A549 (cell line): Measurements from ENCODE around the gene GYS1. TPM values are rescaled to one million over a fixed set of nuclear protein-coding genes. Genes with fewer than 3 reads are reported as not detected.
A peak's percentile ranks its signal among the peaks of the same experiment; 100 is the strongest.

Experiments
- ATAC-seq, 2 experiments: fragments of 200-7000 bp in 1 of 2; fragments of >200 bp in 1 of 2; cut with Nextera tagmentation in 1 of 2; cut with Tn5 transposase in 1 of 2; 3 replicates each; pipeline versions ENCODE4 v1.8.0 to v1.9.1; 2018 to 2020; ENCODE audit warnings: mild to moderate bottlenecking in 1 of 2, moderate library complexity in 1 of 2
- CTCF ChIA-PET: fragments of 300-600 bp; sonication (Branson Sonifier 250); formaldehyde crosslinking; extraction: SDS; loops from one replicate; lab custom pipeline; 2021; ENCODE audit warnings: antibody characterized with exemption, inconsistent platforms; lab: Yijun Ruan, JAX
- POLR2A ChIA-PET: fragments of 350-600 bp; formaldehyde crosslinking; extraction: SDS; loops from one replicate; lab custom pipeline; 2021; ENCODE audit warnings: antibody characterized with exemption, inconsistent platforms; lab: Yijun Ruan, JAX
- DNase-seq, 2 experiments: peaks; one replicate each; pipeline versions ENCODE4 v3.0.0 to v3.0.0-alpha.2; 2011 to 2016; ENCODE audit warnings: low read depth in 1 of 2, low spot score in 1 of 2
- FAIRE-seq: peaks from 2 replicates; lab custom pipeline; 2011; peaks lifted over from hg19 to GRCh38; lab: Jason Lieb, UNC
- H3K27ac ChIP-seq, 2 experiments: fragments of >200 bp; sonication (Bioruptor Twin); formaldehyde crosslinking; 3 replicates each; pipeline ENCODE4 v1.5.1; 2016 to 2017
- H3K4me1 ChIP-seq: fragments of >200 bp; sonication (Bioruptor Twin); formaldehyde crosslinking; 3 replicates; pipeline ENCODE4 v1.6.1; 2016
- H3K4me2 ChIP-seq: fragments of >200 bp; sonication (Bioruptor Twin); formaldehyde crosslinking; 3 replicates; pipeline ENCODE4 v1.6.1; 2016
- H3K4me3 ChIP-seq: fragments of >200 bp; sonication (Bioruptor Twin); formaldehyde crosslinking; 3 replicates; pipeline ENCODE4 v1.5.1; 2016
- H3K9me3 ChIP-seq: fragments of >200 bp; sonication (Bioruptor Twin); formaldehyde crosslinking; 3 replicates; pipeline ENCODE4 v1.6.1; 2016
- BHLHE40 ChIP-seq: IDR thresholded peaks from 2 replicates; pipeline ENCODE4 v1.6.1; 2012; ENCODE audit warnings: low read depth, low read length, inconsistent platforms
- CBX8 ChIP-seq: fragments of 200-600 bp; sonication (generic); IDR thresholded peaks from 2 replicates; pipeline ENCODE4 v1.6.1; 2016
- CHD4 ChIP-seq: fragments of 200-600 bp; sonication (generic); IDR thresholded peaks from 2 replicates; pipeline ENCODE4 v1.6.1; 2016; ENCODE audit warnings: antibody characterized with exemption, mild to moderate bottlenecking, borderline replicate concordance
- EHF ChIP-seq: fragments of 250-450 bp; sonication (Bioruptor Pico); IDR thresholded peaks from 2 replicates; pipeline ENCODE4 v1.5.0; 2020; ENCODE audit warnings: mild to moderate bottlenecking
- EHMT2 ChIP-seq: fragments of 200-600 bp; sonication (generic); IDR thresholded peaks from 2 replicates; pipeline ENCODE4 v1.6.1; 2016; ENCODE audit warnings: antibody characterized with exemption, low read depth, mild to moderate bottlenecking, moderate library complexity
- ESRRA ChIP-seq: fragments of 150-350 bp; IDR thresholded peaks from 2 replicates; pipeline ENCODE4 v1.6.1; 2014; ENCODE audit warnings: mild to moderate bottlenecking, low read length, borderline replicate concordance
- GATA3 ChIP-seq: IDR thresholded peaks from 2 replicates; pipeline ENCODE4 v1.6.1; 2012; ENCODE audit warnings: borderline replicate concordance
- HDAC2 ChIP-seq: fragments of 200-600 bp; sonication (generic); IDR thresholded peaks from 2 replicates; pipeline ENCODE4 v1.6.1; 2016
- HEYL ChIP-seq: fragments of 250-450 bp; sonication (Bioruptor Pico); IDR thresholded peaks from 2 replicates; pipeline ENCODE4 v1.8.0; 2021; ENCODE audit warnings: mild to moderate bottlenecking, moderate library complexity
- HOXB13 ChIP-seq: fragments of 250-450 bp; sonication (Bioruptor Pico); IDR thresholded peaks from 2 replicates; pipeline ENCODE4 v1.5.0; 2020; ENCODE audit warnings: low read depth, mild to moderate bottlenecking, moderate library complexity
- JUN ChIP-seq, 2 experiments: fragments of >200 bp; sonication (Bioruptor Twin); formaldehyde crosslinking; IDR thresholded peaks; 2 replicates in 1 of 2; 3 replicates in 1 of 2; pipeline ENCODE4 v1.6.1; 2016 to 2017
- JUNB ChIP-seq: fragments of >200 bp; sonication (Bioruptor Twin); formaldehyde crosslinking; IDR thresholded peaks from 2 replicates; pipeline ENCODE4 v1.6.1; 2016
- KDM1A ChIP-seq: fragments of 200-600 bp; sonication (generic); IDR thresholded peaks from 2 replicates; pipeline ENCODE4 v1.6.1; 2016; ENCODE audit warnings: low read depth, mild to moderate bottlenecking
- MAZ ChIP-seq: fragments of 150-350 bp; IDR thresholded peaks from 2 replicates; pipeline ENCODE4 v1.6.1; 2014; ENCODE audit warnings: antibody characterized with exemption, low read depth, low read length, borderline replicate concordance
- MYC ChIP-seq: IDR thresholded peaks from 2 replicates; pipeline ENCODE4 v1.6.1; 2012; ENCODE audit warnings: mild to moderate bottlenecking, inconsistent platforms, low read length, improper control_type of control experiment, borderline replicate concordance
- PHF8 ChIP-seq: fragments of 200-600 bp; sonication (generic); IDR thresholded peaks from 2 replicates; pipeline ENCODE4 v1.6.1; 2016; ENCODE audit warnings: low read depth, mild to moderate bottlenecking, antibody characterized with exemption, moderate library complexity, borderline replicate concordance
- POLR2A ChIP-seq: IDR thresholded peaks from 2 replicates; pipeline ENCODE4 v1.6.1; 2012; ENCODE audit warnings: mild to moderate bottlenecking, low read length
- POLR2AphosphoS2 ChIP-seq: conservative IDR thresholded peaks from 2 replicates; pipeline ENCODE4 v1.6.1; 2012; ENCODE audit warnings: low read length, improper control_type of control experiment, inconsistent platforms
- RAD21 ChIP-seq, 2 experiments: fragments of >200 bp in 1 of 2; sonication (Bioruptor Twin) in 1 of 2; formaldehyde crosslinking in 1 of 2; IDR thresholded peaks in 1 of 2; conservative IDR thresholded peaks in 1 of 2; 2 replicates in 1 of 2; 3 replicates in 1 of 2; pipeline ENCODE4 v1.6.1; 2012 to 2018; ENCODE audit warnings: inconsistent platforms in 1 of 2
- RARB ChIP-seq: fragments of 250-450 bp; sonication (Bioruptor Pico); IDR thresholded peaks from 2 replicates; pipeline ENCODE4 v1.8.0; 2021; ENCODE audit warnings: mild to moderate bottlenecking, moderate library complexity
- SMC3 ChIP-seq: fragments of >200 bp; sonication (Bioruptor Twin); formaldehyde crosslinking; IDR thresholded peaks from 3 replicates; pipeline ENCODE4 v1.6.1; 2018; ENCODE audit warnings: inconsistent platforms
- SREBF2 ChIP-seq: fragments of 450-650 bp; IDR thresholded peaks from 2 replicates; pipeline ENCODE4 v1.6.1; 2014; ENCODE audit warnings: mild to moderate bottlenecking, moderate library complexity
- TFCP2L1 ChIP-seq: fragments of 250-450 bp; sonication (Bioruptor Pico); IDR thresholded peaks from 2 replicates; pipeline ENCODE4 v1.5.0; 2021; ENCODE audit warnings: mild to moderate bottlenecking
- ZC3H11A ChIP-seq: fragments of 450-650 bp; IDR thresholded peaks from 2 replicates; pipeline ENCODE4 v1.6.1; 2014; ENCODE audit warnings: antibody characterized with exemption, mild to moderate bottlenecking
- ZFP36 ChIP-seq: fragments of 450-650 bp; IDR thresholded peaks from 2 replicates; pipeline ENCODE4 v1.6.1; 2014; ENCODE audit warnings: borderline replicate concordance; ENCODE audit not compliant: partially characterized antibody
- ZSCAN20 ChIP-seq: fragments of 250-450 bp; sonication (Bioruptor Pico); IDR thresholded peaks from 2 replicates; pipeline ENCODE4 v1.8.0; 2022; ENCODE audit warnings: mild to moderate bottlenecking, moderate library complexity
- WGBS: methylation state at CpG from one replicate; pipeline ENCODE4 v1.1.6; 2017; ENCODE audit errors: missing lambda C conversion rate; 5-methylcytosine and 5-hydroxymethylcytosine counted together
- polyA plus RNA-seq, 4 experiments: library from polyadenylated mRNA; depleted of rRNA in 3 of 4; stranded (reverse); fragments of >200 nt; fragmentation: RNase III in 1 of 4; extraction: RNeasy Plus Mini Kit Qiagen cat#74134 plus additional on column Dnase treatment in 1 of 4; gene quantifications; 2 replicates in 3 of 4; 3 replicates in 1 of 4; pipeline ENCODE4 v1.2.3, GENCODE V29; 2011 to 2017
- TF ChIP-seq, protein P1 (sequence below): fragments of >200 bp; sonication (Bioruptor Twin); formaldehyde crosslinking; IDR thresholded peaks from 3 replicates; pipeline ENCODE4 v1.5.1; 2016
- TF ChIP-seq, protein P2 (sequence below): fragments of 250-450 bp; sonication (Bioruptor Pico); IDR thresholded peaks from 2 replicates; pipeline ENCODE4 v1.5.0; 2021; ENCODE audit warnings: mild to moderate bottlenecking, moderate library complexity, borderline replicate concordance
- TF ChIP-seq, protein P3 (sequence below): IDR thresholded peaks from 2 replicates; pipeline ENCODE4 v1.6.1; 2012; ENCODE audit warnings: low read depth, borderline replicate concordance
- TF ChIP-seq, protein P4 (sequence below): fragments of 250-450 bp; sonication (Bioruptor Pico); IDR thresholded peaks from 2 replicates; pipeline ENCODE4 v1.5.0; 2020; ENCODE audit warnings: low read depth, mild to moderate bottlenecking, moderate library complexity

Gene GYS1
- polyA plus RNA-seq, 2 of the 4 experiments (the other 2 are of a cell fraction), result 10.3 to 24.8 TPM

DNA sequence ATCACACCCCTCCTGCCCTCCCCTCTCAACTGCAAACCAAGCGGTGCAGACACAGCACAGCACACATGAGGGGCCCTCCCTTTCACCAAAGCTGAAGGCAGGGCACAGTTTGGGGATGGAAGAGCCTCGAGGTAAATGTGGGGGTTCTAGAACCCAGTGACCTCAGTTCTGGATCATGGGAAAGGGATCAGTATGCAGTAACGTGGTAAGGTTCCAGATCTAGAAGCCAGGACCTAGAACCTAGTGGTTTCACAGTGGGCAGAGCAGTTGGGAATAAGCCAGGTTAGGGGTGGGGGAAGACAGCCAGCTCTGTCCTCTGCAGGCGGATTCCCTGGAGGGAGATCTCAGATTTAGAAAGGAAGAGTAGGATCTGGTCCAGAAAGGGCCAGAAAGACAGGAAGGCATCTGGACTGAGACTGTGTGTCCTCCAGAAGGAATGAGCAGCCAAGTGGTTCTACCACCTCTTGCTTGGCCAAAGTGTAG, 24.9 kb downstream of the GYS1 start (continued):
- TF ChIP-seq JUN (IDR thresholded peaks at IDR 0.05) (no peak), GATA3 (no peak), SREBF2 (no peak), PHF8 (no peak), EHF (CRISPR knock-in tag) (peak; percentile 69; the same call in 1 of the 2 replicates), MAZ (no peak; the same call in 1 of the 2 replicates), TFCP2L1 (CRISPR knock-in tag) (peak; percentile 83; the same call in 1 of the 2 replicates), POLR2AphosphoS2 (peak; percentile 84), HOXB13 (CRISPR knock-in tag) (0 out of 2 replicates have a peak, but pooled peaks have one; percentile 38), BHLHE40 (no peak), HEYL (peak; percentile 6; the same call in 1 of the 2 replicates), RAD21 (conservative IDR thresholded peaks at IDR 0.05 in 1 of 2, IDR thresholded peaks at IDR 0.05 in 1 of 2) (peak in 1 of 2 experiments; percentile 4; a peak in 1 of 5 replicates), EHMT2 (no peak)
- TF ChIP-seq, protein P1, sequence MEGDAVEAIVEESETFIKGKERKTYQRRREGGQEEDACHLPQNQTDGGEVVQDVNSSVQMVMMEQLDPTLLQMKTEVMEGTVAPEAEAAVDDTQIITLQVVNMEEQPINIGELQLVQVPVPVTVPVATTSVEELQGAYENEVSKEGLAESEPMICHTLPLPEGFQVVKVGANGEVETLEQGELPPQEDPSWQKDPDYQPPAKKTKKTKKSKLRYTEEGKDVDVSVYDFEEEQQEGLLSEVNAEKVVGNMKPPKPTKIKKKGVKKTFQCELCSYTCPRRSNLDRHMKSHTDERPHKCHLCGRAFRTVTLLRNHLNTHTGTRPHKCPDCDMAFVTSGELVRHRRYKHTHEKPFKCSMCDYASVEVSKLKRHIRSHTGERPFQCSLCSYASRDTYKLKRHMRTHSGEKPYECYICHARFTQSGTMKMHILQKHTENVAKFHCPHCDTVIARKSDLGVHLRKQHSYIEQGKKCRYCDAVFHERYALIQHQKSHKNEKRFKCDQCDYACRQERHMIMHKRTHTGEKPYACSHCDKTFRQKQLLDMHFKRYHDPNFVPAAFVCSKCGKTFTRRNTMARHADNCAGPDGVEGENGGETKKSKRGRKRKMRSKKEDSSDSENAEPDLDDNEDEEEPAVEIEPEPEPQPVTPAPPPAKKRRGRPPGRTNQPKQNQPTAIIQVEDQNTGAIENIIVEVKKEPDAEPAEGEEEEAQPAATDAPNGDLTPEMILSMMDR, result no peak

DNA sequence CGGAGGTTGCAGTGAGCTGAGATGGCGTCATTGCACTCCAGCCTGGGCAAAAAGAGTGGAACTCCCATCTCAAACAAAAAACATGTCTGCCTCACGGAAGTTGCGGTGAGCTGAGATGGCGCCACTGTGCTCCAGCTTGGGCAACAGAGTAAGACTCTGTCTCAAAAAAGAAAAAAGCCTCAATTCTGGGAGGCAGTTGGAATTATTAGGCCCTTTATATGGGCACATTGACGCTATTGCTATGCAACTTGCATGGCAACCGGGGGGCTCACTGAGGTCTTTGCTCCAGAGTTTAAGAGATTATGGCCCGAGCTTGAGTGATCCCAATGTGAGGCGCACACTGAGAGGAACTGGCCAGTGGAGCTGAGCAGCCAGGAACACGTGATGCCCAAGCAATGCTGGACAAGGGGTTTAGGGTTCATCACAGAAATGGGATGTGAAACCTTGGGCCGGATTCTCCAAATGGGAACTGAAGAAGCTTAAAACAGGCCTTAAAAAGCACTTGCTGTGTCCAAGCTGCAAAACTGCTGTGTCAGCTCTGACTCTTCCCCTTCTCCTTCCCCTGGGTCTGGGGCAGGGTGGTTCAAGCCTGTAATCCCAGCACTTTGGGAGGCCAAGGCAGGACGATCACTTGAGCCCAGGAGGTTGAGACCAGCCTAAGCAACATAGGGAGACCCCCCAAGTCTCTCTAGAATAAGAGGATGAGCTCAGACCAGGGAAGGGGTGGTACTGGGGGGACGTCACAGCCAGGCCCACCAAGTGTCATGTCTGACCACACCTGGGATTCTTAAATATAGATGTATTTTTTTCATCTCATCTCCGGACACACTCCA, 25.5 kb downstream of the GYS1 start:
- Histone ChIP-seq H3K9me3 (no peaks in the 10 kb centered on the region), H3K4me3 (peak overlapping the region; percentile 66), H3K4me1 (peaks cover 46% of the 10 kb centered on the region), H3K27ac (peak overlapping the region; percentile 92 to 96), H3K4me2 (peak overlapping the region; percentile 95)
- ChIA-PET POLR2A (interaction anchor here (0.6 to 9.6 kb wide), 12 partner anchors 9 to 485 kb away, joined by 3 to 175 read pairs (median 7); partner anchors contain the start of genes BAX, DHDH, GYS1 and NUCB1), CTCF (interaction anchor here (0.7 to 18.4 kb wide), 14 partner anchors 9 to 185 kb away, joined by 3 to 332 read pairs (median 5); partner anchors contain the start of genes BCAT2, GYS1, HSD17B14 and NUCB1)
- WGBS, result 11% methylated on average over 14 of the region's 14 CpGs
- ATAC-seq (peak; percentile 1 to 11; a peak in 5 of 6 replicates), FAIRE-seq (peak; percentile 70), DNase-seq (peak; percentile 60 to 92)
- TF ChIP-seq CBX8 (no peak), ESRRA (no peak), HEYL (peak; percentile 31), MYC (no peak), JUNB (no peak), POLR2A (peak; percentile 74), CHD4 (no peak), RARB (CRISPR knock-in tag) (peak; percentile 91), HDAC2 (no peak), KDM1A (no peak), POLR2AphosphoS2 (peak; percentile 80), ZFP36 (no peak), ZC3H11A (no peak), ZSCAN20 (CRISPR knock-in tag) (peak; percentile 6; the same call in 1 of the 2 replicates), PHF8 (no peak), SMC3 (peak; percentile 15; the same call in 1 of the 3 replicates)
- TF ChIP-seq, protein P1, result no peak
- TF ChIP-seq, protein P2, sequence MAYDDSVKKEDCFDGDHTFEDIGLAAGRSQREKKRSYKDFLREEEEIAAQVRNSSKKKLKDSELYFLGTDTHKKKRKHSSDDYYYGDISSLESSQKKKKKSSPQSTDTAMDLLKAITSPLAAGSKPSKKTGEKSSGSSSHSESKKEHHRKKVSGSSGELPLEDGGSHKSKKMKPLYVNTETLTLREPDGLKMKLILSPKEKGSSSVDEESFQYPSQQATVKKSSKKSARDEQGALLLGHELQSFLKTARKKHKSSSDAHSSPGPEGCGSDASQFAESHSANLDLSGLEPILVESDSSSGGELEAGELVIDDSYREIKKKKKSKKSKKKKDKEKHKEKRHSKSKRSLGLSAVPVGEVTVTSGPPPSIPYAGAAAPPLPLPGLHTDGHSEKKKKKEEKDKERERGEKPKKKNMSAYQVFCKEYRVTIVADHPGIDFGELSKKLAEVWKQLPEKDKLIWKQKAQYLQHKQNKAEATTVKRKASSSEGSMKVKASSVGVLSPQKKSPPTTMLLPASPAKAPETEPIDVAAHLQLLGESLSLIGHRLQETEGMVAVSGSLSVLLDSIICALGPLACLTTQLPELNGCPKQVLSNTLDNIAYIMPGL (CRISPR knock-in tag), result peak; percentile 28
- TF ChIP-seq, protein P3, sequence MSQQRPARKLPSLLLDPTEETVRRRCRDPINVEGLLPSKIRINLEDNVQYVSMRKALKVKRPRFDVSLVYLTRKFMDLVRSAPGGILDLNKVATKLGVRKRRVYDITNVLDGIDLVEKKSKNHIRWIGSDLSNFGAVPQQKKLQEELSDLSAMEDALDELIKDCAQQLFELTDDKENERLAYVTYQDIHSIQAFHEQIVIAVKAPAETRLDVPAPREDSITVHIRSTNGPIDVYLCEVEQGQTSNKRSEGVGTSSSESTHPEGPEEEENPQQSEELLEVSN, result 0 out of 2 replicates have a peak, but pooled peaks have one; percentile 21
- TF ChIP-seq, protein P4, sequence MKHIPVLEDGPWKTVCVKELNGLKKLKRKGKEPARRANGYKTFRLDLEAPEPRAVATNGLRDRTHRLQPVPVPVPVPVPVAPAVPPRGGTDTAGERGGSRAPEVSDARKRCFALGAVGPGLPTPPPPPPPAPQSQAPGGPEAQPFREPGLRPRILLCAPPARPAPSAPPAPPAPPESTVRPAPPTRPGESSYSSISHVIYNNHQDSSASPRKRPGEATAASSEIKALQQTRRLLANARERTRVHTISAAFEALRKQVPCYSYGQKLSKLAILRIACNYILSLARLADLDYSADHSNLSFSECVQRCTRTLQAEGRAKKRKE (CRISPR knock-in tag), result peak; percentile 90
